H9 (cell line): ENCODE measurements around the gene IFT80. TPM values are rescaled to one million over a fixed set of nuclear protein-coding genes. Genes with fewer than 3 reads are reported as not detected.

Source experiments
- DNase-seq: peaks from one replicate; pipeline ENCODE4 v3.0.0-alpha.2; 2017
- H2AFZ ChIP-seq: one replicate; pipeline ENCODE4 v1.6.1; 2013; ENCODE audit warnings: mild to moderate bottlenecking, low read length, control low read depth, moderate library complexity
- H2AK5ac ChIP-seq: 2 replicates; pipeline ENCODE4 v1.6.1; 2013; ENCODE audit warnings: low read length, control low read depth, mixed read lengths; ENCODE audit not compliant: insufficient read length
- H2BK120ac ChIP-seq: one replicate; pipeline ENCODE4 v1.6.1; 2013; ENCODE audit warnings: low read depth, mild to moderate bottlenecking, low read length, control low read depth, inconsistent platforms; ENCODE audit not compliant: poor library complexity, severe bottlenecking
- H2BK12ac ChIP-seq: 2 replicates; pipeline ENCODE4 v1.6.1; 2013; ENCODE audit warnings: low read length, control low read depth, mixed read lengths, low read depth; ENCODE audit not compliant: insufficient read length
- H2BK15ac ChIP-seq: 2 replicates; pipeline ENCODE4 v1.6.1; 2013; ENCODE audit warnings: low read depth, low read length, control low read depth
- H2BK20ac ChIP-seq: one replicate; pipeline ENCODE4 v1.6.1; 2013; ENCODE audit warnings: low read depth, mild to moderate bottlenecking, low read length, control low read depth, inconsistent platforms; ENCODE audit not compliant: poor library complexity, severe bottlenecking
- H2BK5ac ChIP-seq: 2 replicates; pipeline ENCODE4 v1.6.1; 2013; ENCODE audit warnings: low read length, control low read depth, mixed read lengths; ENCODE audit not compliant: insufficient read length
- H3K14ac ChIP-seq: 2 replicates; pipeline ENCODE4 v1.6.1; 2013; ENCODE audit warnings: low read length, control low read depth; ENCODE audit not compliant: insufficient read depth
- H3K18ac ChIP-seq: 2 replicates; pipeline ENCODE4 v1.6.1; 2013; ENCODE audit warnings: low read depth, mild to moderate bottlenecking, mixed read lengths, low read length, control low read depth; ENCODE audit not compliant: insufficient read length
- H3K23ac ChIP-seq: 2 replicates; pipeline ENCODE4 v1.6.1; 2013; ENCODE audit warnings: low read length, control low read depth, mixed read lengths, low read depth; ENCODE audit not compliant: insufficient read length
- H3K23me2 ChIP-seq: 2 replicates; pipeline ENCODE4 v1.6.1; 2013; ENCODE audit warnings: low read depth, mild to moderate bottlenecking, mixed read lengths, low read length, control low read depth; ENCODE audit not compliant: insufficient read length, poor library complexity, severe bottlenecking
- H3K27ac ChIP-seq: 2 replicates; pipeline ENCODE4 v1.5.1; 2013; ENCODE audit warnings: low read length, control low read depth, mixed read lengths, low read depth; ENCODE audit not compliant: insufficient read length
- H3K27me3 ChIP-seq: 2 replicates; pipeline ENCODE4 v1.6.1; 2013; ENCODE audit warnings: low read length, control low read depth, inconsistent platforms; ENCODE audit not compliant: insufficient read depth
- H3K4ac ChIP-seq: 2 replicates; pipeline ENCODE4 v1.6.1; 2013; ENCODE audit warnings: low read depth, mild to moderate bottlenecking, control low read depth, inconsistent platforms, low read length, moderate library complexity
- H3K4me1 ChIP-seq: 2 replicates; pipeline ENCODE4 v1.6.1; 2013; ENCODE audit warnings: low read length, control low read depth, inconsistent platforms; ENCODE audit not compliant: insufficient read depth
- H3K4me2 ChIP-seq: 2 replicates; pipeline ENCODE4 v1.6.1; 2013; ENCODE audit warnings: low read length, control low read depth, mixed read lengths; ENCODE audit not compliant: insufficient read length, insufficient read depth
- H3K56ac ChIP-seq: 2 replicates; pipeline ENCODE4 v1.6.1; 2013; ENCODE audit warnings: low read depth, mild to moderate bottlenecking, mixed read lengths, low read length, control low read depth; ENCODE audit not compliant: insufficient read length
- H3K79me1 ChIP-seq: 2 replicates; pipeline ENCODE4 v1.6.1; 2013; ENCODE audit warnings: low read depth, mild to moderate bottlenecking, moderate library complexity, low read length, control low read depth, inconsistent platforms; ENCODE audit not compliant: insufficient read depth, poor library complexity, severe bottlenecking
- H3K79me2 ChIP-seq: 2 replicates; pipeline ENCODE4 v1.6.1; 2013; ENCODE audit warnings: low read length, control low read depth, inconsistent platforms; ENCODE audit not compliant: insufficient read depth
- H3K9ac ChIP-seq: 2 replicates; pipeline ENCODE4 v1.6.1; 2013; ENCODE audit warnings: low read length, control low read depth, mixed read lengths; ENCODE audit not compliant: insufficient read length; ENCODE audit errors: extremely low read depth
- H3K9me3 ChIP-seq: one replicate; pipeline ENCODE4 v1.6.1; 2013; ENCODE audit warnings: low read depth, low read length, inconsistent platforms; ENCODE audit not compliant: control insufficient read depth
- H3T11ph ChIP-seq: one replicate; pipeline ENCODE4 v1.6.1; 2013; ENCODE audit warnings: mild to moderate bottlenecking, low read length, control low read depth, inconsistent platforms
- H4K20me1 ChIP-seq: one replicate; pipeline ENCODE4 v1.6.1; 2013; ENCODE audit not compliant: control insufficient read depth, insufficient read length, insufficient read depth
- H4K5ac ChIP-seq: 2 replicates; pipeline ENCODE4 v1.6.1; 2013; ENCODE audit warnings: low read depth, mild to moderate bottlenecking, mixed read lengths, low read length, control low read depth; ENCODE audit not compliant: insufficient read length
- H4K8ac ChIP-seq: replicated peaks from 2 replicates; pipeline ENCODE4 v1.6.1; 2013; ENCODE audit warnings: low read length, control low read depth, mixed read lengths, low read depth; ENCODE audit not compliant: insufficient read length
- H4K91ac ChIP-seq: 2 replicates; pipeline ENCODE4 v1.6.1; 2013; ENCODE audit warnings: low read depth, mild to moderate bottlenecking, moderate library complexity, mixed read lengths, low read length, control low read depth; ENCODE audit not compliant: insufficient read length
- H3K27ac Mint-ChIP-seq, 3 experiments: 2 replicates in 2 of 3; 3 replicates in 1 of 3; pipeline ENCODE4 v1.8.0; 2020 to 2021; ENCODE audit warnings: mixed read lengths in 3 of 3, mild to moderate bottlenecking in 1 of 3, moderate library complexity in 1 of 3
- H3K27me3 Mint-ChIP-seq: 2 replicates; pipeline ENCODE4 v1.8.0; 2021; ENCODE audit warnings: low read depth, mild to moderate bottlenecking, moderate library complexity, mixed read lengths
- H3K36me3 Mint-ChIP-seq, 3 experiments: 2 replicates in 2 of 3; 3 replicates in 1 of 3; pipeline ENCODE4 v1.8.0; 2020 to 2021; ENCODE audit warnings: low read depth in 3 of 3, mixed read lengths in 3 of 3; ENCODE audit not compliant: insufficient read depth in 1 of 3
- H3K4me1 Mint-ChIP-seq, 2 experiments: 2 replicates each; pipeline ENCODE4 v1.8.0; 2020; ENCODE audit warnings: mixed read lengths in 2 of 2
- H3K4me3 Mint-ChIP-seq, 2 experiments: 2 replicates in 1 of 2; 3 replicates in 1 of 2; pipeline ENCODE4 v1.8.0; 2020 to 2021; ENCODE audit warnings: mild to moderate bottlenecking in 2 of 2, mixed read lengths in 2 of 2, moderate library complexity in 1 of 2
- H3K9me3 Mint-ChIP-seq, 2 experiments: 2 replicates in 1 of 2; 3 replicates in 1 of 2; pipeline ENCODE4 v1.8.0; 2020; ENCODE audit warnings: mild to moderate bottlenecking in 2 of 2, mixed read lengths in 2 of 2, moderate library complexity in 1 of 2
- total RNA-seq: library from RNA; stranded (reverse); gene quantifications from 2 replicates; pipeline ENCODE4 v1.2.1, GENCODE V29; 2021
- TF ChIP-seq, protein P1 (sequence below): fragments of 200-600 bp; sonication (generic); conservative IDR thresholded peaks from 3 replicates; pipeline ENCODE4 v1.8.0; 2021; ENCODE audit warnings: antibody characterized with exemption, mild to moderate bottlenecking

Gene IFT80
- total RNA-seq, 1 experiment from 2014 or later: 29.0 TPM

DNA sequence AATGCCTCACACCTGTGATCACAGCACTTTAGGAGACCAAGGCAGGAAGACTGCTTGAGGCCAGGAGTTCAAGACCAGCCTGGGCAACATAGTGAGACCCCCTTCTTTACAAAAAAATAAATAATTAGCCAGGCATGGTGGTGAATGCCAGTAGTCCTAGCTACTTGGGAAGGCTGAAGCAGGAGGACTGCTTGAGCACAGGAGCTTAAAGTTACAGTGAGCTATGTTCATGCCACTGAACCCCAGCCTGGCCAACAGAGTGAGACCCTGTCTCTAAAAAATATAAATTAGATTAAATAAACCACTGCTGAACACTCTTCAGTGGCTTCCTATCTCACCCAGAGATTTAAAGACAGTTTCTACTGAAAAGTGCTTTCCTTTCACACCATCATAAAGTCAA is 6.2 kb downstream of the IFT80 start:
- Histone ChIP-seq H3K56ac (no peak overlapping the region), H3K4ac (no peak overlapping the region), H4K91ac (no peak overlapping the region), H2BK5ac (no peak overlapping the region), H3K9ac (no peak overlapping the region), H4K8ac (no peak overlapping the region), H3K79me2 (no peaks in the 10 kb centered on the region), H4K5ac (no peak overlapping the region), H3K14ac (no peak overlapping the region), H3K27me3 (no peaks in the 10 kb centered on the region), H3K4me1 (no peaks in the 10 kb centered on the region), H3T11ph (no peak overlapping the region), H3K9me3 (no peaks in the 10 kb centered on the region), H2AK5ac (no peak overlapping the region), H3K79me1 (peaks cover 3% of the 10 kb centered on the region), H4K20me1 (no peaks in the 10 kb centered on the region), H3K27ac (no peak overlapping the region), H3K18ac (no peak overlapping the region), H2BK12ac (no peak overlapping the region), H2BK120ac (no peak overlapping the region), H2AFZ (no peak overlapping the region), H2BK15ac (no peak overlapping the region), H3K23me2 (no peaks in the 10 kb centered on the region), H3K23ac (no peak overlapping the region), H2BK20ac (no peak overlapping the region), H3K4me2 (no peak overlapping the region)
- Mint-ChIP-seq H3K4me1 (peaks cover 7% of the 10 kb centered on the region in 2 experiments; a peak in 3 of 4 replicates), H3K4me3 (no peak overlapping the region), H3K27me3 (no peaks in the 10 kb centered on the region), H3K27ac (no peak overlapping the region), H3K36me3 (no peaks in the 10 kb centered on the region), H3K9me3 (no peaks in the 10 kb centered on the region)
- TF ChIP-seq, protein P1, sequence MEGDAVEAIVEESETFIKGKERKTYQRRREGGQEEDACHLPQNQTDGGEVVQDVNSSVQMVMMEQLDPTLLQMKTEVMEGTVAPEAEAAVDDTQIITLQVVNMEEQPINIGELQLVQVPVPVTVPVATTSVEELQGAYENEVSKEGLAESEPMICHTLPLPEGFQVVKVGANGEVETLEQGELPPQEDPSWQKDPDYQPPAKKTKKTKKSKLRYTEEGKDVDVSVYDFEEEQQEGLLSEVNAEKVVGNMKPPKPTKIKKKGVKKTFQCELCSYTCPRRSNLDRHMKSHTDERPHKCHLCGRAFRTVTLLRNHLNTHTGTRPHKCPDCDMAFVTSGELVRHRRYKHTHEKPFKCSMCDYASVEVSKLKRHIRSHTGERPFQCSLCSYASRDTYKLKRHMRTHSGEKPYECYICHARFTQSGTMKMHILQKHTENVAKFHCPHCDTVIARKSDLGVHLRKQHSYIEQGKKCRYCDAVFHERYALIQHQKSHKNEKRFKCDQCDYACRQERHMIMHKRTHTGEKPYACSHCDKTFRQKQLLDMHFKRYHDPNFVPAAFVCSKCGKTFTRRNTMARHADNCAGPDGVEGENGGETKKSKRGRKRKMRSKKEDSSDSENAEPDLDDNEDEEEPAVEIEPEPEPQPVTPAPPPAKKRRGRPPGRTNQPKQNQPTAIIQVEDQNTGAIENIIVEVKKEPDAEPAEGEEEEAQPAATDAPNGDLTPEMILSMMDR: no peak
- no peak for DNase-seq
